NCI-H774 (cell line): ENCODE results near the gene ZBP1.

Experiments
- DNase-seq: peaks from one replicate; lab custom pipeline; 2025; lab: John Stamatoyannopoulos, UW

ZBP1 gene

GRCh38 chr20:57618091-57618763, 2.0 kb downstream of the ZBP1 start:
- no peak for DNase-seq

- DNase-seq: no peak
Observed at GRCh38 chr20:57617079-57617795, 3.0 kb downstream of the ZBP1 start.

- no peak for DNase-seq
Observed at GRCh38 chr20:57616143-57616951, 3.9 kb downstream of the ZBP1 start.

GRCh38 chr20:57615445-57615811, 4.8 kb downstream of the ZBP1 start:
- no peak for DNase-seq

GRCh38 chr20:57614490-57615444, 5.5 kb downstream of the ZBP1 start:
- DNase-seq: no peak

GRCh38 chr20:57613481-57613921, 6.7 kb downstream of the ZBP1 start:
- no peak for DNase-seq

GRCh38 chr20:57612916-57613315, 7.3 kb downstream of the ZBP1 start:
- no peak for DNase-seq

GRCh38 chr20:57612436-57612835, 7.8 kb downstream of the ZBP1 start:
- DNase-seq: no peak

GRCh38 chr20:57611586-57612311, 8.5 kb downstream of the ZBP1 start:
- DNase-seq: no peak

- DNase-seq: no peak
Observed at GRCh38 chr20:57610261-57610952, 9.8 kb downstream of the ZBP1 start.

GRCh38 chr20:57609842-57610167, 10.4 kb downstream of the ZBP1 start:
- no peak for DNase-seq

GRCh38 chr20:57609086-57609841, 11.0 kb downstream of the ZBP1 start:
- no peak for DNase-seq

- DNase-seq: no peak
Observed at GRCh38 chr20:57608516-57608915, 11.7 kb downstream of the ZBP1 start.

GRCh38 chr20:57605878-57606277, 14.3 kb downstream of the ZBP1 start:
- no peak for DNase-seq

GRCh38 chr20:57605045-57605444, 15.2 kb downstream of the ZBP1 start:
- no peak for DNase-seq

- DNase-seq: no peak
Observed at GRCh38 chr20:57603120-57603519, 17.1 kb downstream of the ZBP1 start.

- DNase-seq: no peak
Observed at GRCh38 chr20:57601737-57602136, 18.5 kb downstream of the ZBP1 start.

- no peak for DNase-seq
Observed at GRCh38 chr20:57601211-57601570, 19.0 kb downstream of the ZBP1 start.

GRCh38 chr20:57600320-57601210, 19.7 kb downstream of the ZBP1 start:
- no peak for DNase-seq
